ENCODE results near the gene NID1. TPM values are rescaled to one million over a fixed set of nuclear protein-coding genes. Genes with fewer than 3 reads are reported as not detected.

Gene NID1
- total RNA-seq, 1 donor from 2014 or later, result 186 TPM

DNA sequence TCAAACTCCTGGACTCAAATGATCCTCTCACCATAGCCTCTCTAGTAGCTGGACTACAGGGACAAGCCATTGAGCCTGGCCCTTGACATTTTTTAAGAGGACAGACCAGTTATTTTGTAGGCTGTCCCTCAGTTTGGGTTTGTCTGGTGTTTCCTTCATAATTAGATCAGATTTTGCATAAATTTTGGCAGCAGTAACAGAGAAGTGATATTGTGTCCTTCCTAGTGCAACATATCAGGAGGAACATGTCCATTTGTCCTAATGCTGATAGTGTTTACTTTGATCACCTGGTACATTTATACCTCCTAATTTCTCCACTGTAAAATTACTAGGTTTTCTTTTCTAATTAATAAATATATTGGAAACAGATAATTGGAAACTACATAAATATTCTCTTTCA lies 5.9 kb upstream of the NID1 start:
- TF ChIP-seq, protein P1, sequence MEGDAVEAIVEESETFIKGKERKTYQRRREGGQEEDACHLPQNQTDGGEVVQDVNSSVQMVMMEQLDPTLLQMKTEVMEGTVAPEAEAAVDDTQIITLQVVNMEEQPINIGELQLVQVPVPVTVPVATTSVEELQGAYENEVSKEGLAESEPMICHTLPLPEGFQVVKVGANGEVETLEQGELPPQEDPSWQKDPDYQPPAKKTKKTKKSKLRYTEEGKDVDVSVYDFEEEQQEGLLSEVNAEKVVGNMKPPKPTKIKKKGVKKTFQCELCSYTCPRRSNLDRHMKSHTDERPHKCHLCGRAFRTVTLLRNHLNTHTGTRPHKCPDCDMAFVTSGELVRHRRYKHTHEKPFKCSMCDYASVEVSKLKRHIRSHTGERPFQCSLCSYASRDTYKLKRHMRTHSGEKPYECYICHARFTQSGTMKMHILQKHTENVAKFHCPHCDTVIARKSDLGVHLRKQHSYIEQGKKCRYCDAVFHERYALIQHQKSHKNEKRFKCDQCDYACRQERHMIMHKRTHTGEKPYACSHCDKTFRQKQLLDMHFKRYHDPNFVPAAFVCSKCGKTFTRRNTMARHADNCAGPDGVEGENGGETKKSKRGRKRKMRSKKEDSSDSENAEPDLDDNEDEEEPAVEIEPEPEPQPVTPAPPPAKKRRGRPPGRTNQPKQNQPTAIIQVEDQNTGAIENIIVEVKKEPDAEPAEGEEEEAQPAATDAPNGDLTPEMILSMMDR (IDR thresholded peaks at IDR 0.05; ENCODE audit: unreplicated experiment), result no peak
- Mint-ChIP-seq H3K36me3 (ENCODE audit: low read depth, unreplicated experiment) (no peaks in the 10 kb centered on the region), H3K4me1 (ENCODE audit: unreplicated experiment) (peaks cover 6% of the 10 kb centered on the region), H3K4me3 (ENCODE audit: unreplicated experiment) (no peak overlapping the region), H3K27me3 (ENCODE audit: unreplicated experiment) (peaks cover 2% of the 10 kb centered on the region), H3K27ac (ENCODE audit: unreplicated experiment) (no peak overlapping the region), H3K9me3 (ENCODE audit: unreplicated experiment) (no peaks in the 10 kb centered on the region)
- DNase-seq (ENCODE audit: low spot score), result no peak

DNA sequence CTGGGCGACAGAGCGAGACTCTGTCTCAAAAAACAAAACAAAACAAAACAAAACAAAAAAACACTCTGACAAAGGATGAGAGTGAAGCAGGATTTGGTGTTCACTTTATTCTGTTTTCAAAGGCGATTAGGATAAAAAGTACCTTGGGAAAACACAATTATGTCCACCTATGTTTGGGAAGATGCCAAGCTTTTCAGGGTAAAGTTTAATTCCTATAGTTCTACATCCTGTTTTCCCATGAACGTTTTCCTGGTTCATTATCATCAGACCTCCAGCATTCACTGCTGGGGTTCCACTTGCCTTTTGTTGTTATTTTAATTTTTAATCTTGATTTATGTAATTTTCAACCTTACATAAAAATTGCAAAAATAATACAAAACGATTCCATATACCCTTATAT lies 4.9 kb upstream of the NID1 start:
- H3K27me3 Mint-ChIP-seq (ENCODE audit: unreplicated experiment), result peaks cover 5% of the 10 kb centered on the region
- no peak for DNase-seq (ENCODE audit: low spot score)
- TF ChIP-seq, protein P1 (IDR thresholded peaks at IDR 0.05; ENCODE audit: unreplicated experiment), result no peak
- H3K36me3 Mint-ChIP-seq (ENCODE audit: low read depth, unreplicated experiment), result no peaks in the 10 kb centered on the region
- H3K27ac Mint-ChIP-seq (ENCODE audit: unreplicated experiment), result no peak overlapping the region
- no peaks in the 10 kb centered on the region for H3K9me3 Mint-ChIP-seq (ENCODE audit: unreplicated experiment)
- H3K4me1 Mint-ChIP-seq (ENCODE audit: unreplicated experiment), result peaks cover 10% of the 10 kb centered on the region
- no peak overlapping the region for H3K4me3 Mint-ChIP-seq (ENCODE audit: unreplicated experiment)

DNA sequence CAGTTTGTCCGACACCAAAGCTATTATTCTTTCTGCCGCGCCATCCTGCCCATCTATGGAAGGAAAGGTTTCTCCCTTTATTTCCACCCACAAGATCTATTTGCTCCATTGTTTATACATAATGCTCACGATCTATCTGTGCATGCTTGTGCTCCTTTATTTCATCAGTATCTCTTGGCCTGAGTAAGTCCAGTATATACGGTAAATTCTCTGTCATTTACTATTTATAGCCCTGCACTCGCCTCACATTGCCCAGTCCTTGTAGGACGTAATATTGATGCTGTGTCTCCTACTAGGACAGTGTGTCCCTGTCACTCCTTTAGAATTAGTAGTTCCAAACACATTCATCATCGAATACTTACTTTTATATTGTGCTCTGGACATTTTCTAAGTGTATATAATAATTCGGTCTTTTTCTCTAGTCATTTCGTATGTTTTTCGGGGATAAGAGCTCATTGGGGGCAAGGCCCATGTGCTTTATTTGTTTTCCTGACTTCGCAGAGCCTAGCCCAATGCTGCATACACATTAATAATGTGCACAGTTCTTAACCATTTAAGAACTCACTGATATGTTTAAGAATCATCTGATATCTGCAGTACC lies 3.1 kb upstream of the NID1 start:
- DNase-seq (ENCODE audit: low spot score), result no peak
- Mint-ChIP-seq H3K36me3 (ENCODE audit: low read depth, unreplicated experiment) (no peaks in the 10 kb centered on the region), H3K4me3 (ENCODE audit: unreplicated experiment) (no peak overlapping the region), H3K4me1 (ENCODE audit: unreplicated experiment) (peaks cover 16% of the 10 kb centered on the region), H3K27me3 (ENCODE audit: unreplicated experiment) (peaks cover 9% of the 10 kb centered on the region), H3K27ac (ENCODE audit: unreplicated experiment) (no peak overlapping the region), H3K9me3 (ENCODE audit: unreplicated experiment) (no peaks in the 10 kb centered on the region)
- TF ChIP-seq, protein P1 (IDR thresholded peaks at IDR 0.05; ENCODE audit: unreplicated experiment), result no peak

DNA sequence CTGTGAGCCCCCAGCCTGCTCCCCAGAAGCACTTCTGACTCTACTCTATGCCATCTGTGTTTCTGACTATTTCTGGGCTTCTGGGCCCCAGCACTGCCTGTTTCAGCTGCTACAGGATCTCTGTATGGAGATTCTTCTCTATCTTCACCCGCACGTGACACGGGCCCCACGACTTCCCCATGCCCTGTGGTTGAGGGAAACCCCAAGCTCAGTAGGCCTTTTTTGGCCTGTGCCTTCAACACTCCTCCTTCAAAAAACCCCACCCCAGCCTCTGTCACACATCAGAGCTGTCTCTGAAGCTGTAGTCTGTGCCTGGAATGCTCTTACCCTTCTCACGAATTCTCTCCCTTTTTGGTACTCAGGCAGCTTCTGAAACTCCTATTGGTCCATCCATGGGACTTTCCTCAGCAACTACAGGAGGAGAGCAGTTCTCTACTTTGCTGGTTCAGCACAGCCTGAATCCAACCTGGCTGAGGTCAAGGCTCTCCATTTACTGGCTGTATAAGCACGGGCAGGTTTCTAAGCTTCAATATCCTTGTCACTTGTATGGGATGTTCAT lies 2.0 kb upstream of the NID1 start:
- H3K4me3 Mint-ChIP-seq (ENCODE audit: unreplicated experiment), result peak overlapping the region; percentile 4
- H3K9me3 Mint-ChIP-seq (ENCODE audit: unreplicated experiment), result no peaks in the 10 kb centered on the region
- TF ChIP-seq, protein P1 (IDR thresholded peaks at IDR 0.05; ENCODE audit: unreplicated experiment), result no peak
- H3K27ac Mint-ChIP-seq (ENCODE audit: unreplicated experiment), result no peak overlapping the region
- peaks cover 3% of the 10 kb centered on the region for H3K36me3 Mint-ChIP-seq (ENCODE audit: low read depth, unreplicated experiment)
- peaks cover 16% of the 10 kb centered on the region for H3K4me1 Mint-ChIP-seq (ENCODE audit: unreplicated experiment)
- peaks cover 9% of the 10 kb centered on the region for H3K27me3 Mint-ChIP-seq (ENCODE audit: unreplicated experiment)
- DNase-seq (ENCODE audit: low spot score), result no peak

DNA sequence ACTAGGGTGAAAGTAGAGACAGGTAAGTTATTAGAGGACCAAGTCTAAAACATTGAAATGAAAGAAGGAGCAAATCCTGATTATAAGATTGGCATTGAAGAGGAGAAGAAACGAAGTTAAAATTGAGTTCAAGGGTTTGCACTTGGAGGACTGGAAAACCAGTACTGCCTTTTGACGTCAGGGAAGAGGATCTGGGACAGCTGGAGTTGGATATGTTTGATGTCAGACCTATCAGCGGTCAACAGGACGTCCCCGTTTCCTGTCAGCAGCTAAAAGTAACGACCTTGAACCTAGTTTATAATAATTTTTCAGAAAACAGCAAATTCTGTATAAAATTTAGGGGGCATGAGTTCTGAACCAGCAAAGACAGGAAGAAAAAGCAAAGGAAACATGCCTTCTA lies 1.2 kb upstream of the NID1 start:
- H3K9me3 Mint-ChIP-seq (ENCODE audit: unreplicated experiment), result no peaks in the 10 kb centered on the region
- peak overlapping the region; percentile 33 for H3K27ac Mint-ChIP-seq (ENCODE audit: unreplicated experiment)
- peaks cover 7% of the 10 kb centered on the region for H3K36me3 Mint-ChIP-seq (ENCODE audit: low read depth, unreplicated experiment)
- H3K4me3 Mint-ChIP-seq (ENCODE audit: unreplicated experiment), result peak overlapping the region; percentile 85
- peaks cover 9% of the 10 kb centered on the region for H3K27me3 Mint-ChIP-seq (ENCODE audit: unreplicated experiment)
- no peak for DNase-seq (ENCODE audit: low spot score)
- TF ChIP-seq, protein P1 (IDR thresholded peaks at IDR 0.05; ENCODE audit: unreplicated experiment), result no peak
- peaks cover 16% of the 10 kb centered on the region for H3K4me1 Mint-ChIP-seq (ENCODE audit: unreplicated experiment)

Measured in endothelial cell (in vitro differentiated cells).